GM18868 (cell line): Measurements from ENCODE around the gene AFF2.
A peak's percentile ranks its signal among the peaks of the same experiment; 100 is the strongest.

ENCODE experiments used
- ATAC-seq: cut with Tn5 transposase; IDR thresholded peaks from one replicate; pipeline ENCODE4 v1.9.1; 2021; ENCODE audit warnings: mild to moderate bottlenecking, moderate library complexity; ENCODE audit not compliant: unreplicated experiment

The AFF2 gene

GRCh38 chrX:148577741-148578140, 77.3 kb downstream of the AFF2 start:
- ATAC-seq, result no peak

DNA sequence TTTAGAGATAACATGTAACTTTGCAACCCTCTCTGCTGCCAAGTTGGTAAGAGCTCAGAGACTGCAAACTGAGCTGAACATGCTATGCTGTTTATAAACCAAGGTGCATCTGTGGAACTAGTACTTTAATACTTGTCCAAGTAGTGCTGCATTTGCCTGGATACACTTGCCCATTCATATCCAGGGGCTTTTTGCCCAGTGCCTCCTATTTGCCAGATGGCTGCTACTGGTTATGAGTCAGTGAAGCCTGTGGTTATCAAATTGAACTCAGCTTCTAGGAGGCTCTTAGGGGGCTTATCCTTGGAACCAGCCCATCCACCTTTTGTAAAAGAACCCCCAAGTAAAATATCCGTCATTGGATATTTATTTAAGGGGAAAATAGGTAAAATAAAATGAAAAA, 79.6 kb downstream of the AFF2 start:
- ATAC-seq, result no peak

DNA sequence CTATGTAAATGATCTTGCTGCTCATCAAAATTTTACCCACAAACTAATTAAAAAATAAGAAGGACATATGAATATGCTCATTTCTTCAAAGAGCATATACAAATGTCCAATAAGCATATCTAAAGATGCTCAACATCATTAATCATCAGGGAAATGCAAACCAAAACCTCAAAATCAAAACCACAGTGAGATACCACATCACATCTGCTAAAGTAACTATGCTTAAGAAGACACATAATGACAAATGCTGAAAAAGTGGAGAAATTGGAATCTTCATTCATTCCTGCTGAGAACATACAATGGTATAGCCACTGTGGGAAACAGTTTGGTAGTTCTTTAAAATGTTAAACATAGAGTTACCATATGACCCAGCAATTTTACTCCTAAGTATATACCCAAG, 81.9 kb downstream of the AFF2 start:
- ATAC-seq, result no peak

GRCh38 chrX:148588649-148589310, 88.4 kb downstream of the AFF2 start:
- peak; percentile 85 for ATAC-seq

- no peak for ATAC-seq
These were observed 92.2 kb downstream of the AFF2 start for GRCh38 chrX:148592595-148592994.

DNA sequence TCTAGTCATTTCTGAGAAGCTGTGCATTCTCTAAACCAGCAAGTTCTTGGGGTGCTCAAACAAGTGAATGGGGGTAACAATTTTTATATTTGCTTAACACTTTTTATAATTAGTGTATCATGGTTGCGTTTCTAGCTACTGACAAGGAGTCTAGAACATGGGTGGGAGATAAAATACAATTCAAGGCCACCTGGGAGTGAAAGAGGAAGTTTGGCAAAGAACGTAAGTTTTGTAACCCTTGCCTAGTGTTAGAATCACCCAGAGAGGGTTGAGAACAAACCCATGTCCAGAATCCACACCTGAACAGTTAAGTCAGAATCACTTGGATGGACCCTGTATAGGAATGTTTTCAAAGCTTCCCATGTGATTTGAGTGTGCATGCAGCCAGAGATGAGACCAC, 92.7 kb downstream of the AFF2 start:
- ATAC-seq, result no peak

- ATAC-seq, result no peak
These were observed 93.6 kb downstream of the AFF2 start for GRCh38 chrX:148593987-148594386.

DNA sequence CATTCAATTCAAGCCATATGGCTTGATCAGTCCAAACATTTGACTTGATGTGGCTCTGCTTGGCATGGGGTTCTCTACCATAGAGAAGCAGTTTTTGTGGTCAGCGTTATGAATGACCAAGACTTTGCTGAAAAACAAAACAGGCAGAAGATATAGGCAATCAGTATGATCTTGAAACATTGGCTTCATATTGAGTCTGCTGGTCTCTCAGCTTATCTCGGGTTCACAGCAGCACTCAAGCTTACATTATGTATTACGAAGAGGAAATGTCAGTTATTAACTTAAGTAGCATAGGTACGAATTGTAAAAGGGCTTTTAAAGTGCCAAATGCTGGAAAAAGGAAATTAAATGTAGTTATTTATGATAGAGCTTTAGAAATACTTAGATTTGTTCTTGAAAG, 99.0 kb downstream of the AFF2 start:
- no peak for ATAC-seq

DNA sequence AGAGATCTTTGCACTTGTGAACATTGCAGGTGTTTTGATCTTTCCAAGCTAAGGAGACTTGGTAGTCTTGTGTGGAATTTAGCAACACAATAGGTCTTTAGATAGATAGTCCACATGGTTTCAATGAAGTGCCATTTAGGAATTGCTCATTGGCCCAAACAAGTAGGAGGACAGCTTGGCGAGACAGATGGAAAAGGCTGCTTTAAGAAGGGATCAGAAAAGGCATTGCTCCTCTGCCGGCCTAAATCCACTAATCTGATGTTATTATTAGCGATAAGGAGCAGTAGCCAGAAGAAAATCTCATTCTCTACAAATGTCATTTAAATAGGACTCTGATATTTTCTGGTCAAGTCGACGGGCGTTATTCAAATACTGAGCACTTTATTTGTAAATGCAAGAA, 99.7 kb downstream of the AFF2 start:
- no peak for ATAC-seq

GRCh38 chrX:148600581-148600980, 100.2 kb downstream of the AFF2 start:
- no peak for ATAC-seq

DNA sequence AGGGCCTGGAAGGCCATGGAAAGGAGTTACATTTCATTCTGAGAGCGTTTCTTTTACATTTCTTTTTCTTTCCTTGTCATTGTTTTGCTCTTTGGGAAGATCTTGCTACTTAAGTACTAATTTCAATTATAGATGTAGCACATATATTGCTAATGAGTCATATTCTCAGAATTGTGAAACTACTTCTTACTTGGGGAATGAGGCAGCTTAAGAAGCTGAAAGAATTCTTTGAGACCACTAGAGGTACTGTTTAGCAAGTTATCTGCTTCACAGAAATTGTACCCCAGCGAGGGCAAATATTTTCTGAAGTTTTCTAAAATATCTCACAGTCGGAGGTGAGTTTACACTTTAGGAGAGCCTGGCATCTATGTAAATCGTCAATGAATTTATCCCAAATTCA, 100.6 kb downstream of the AFF2 start:
- ATAC-seq, result no peak

GRCh38 chrX:148609515-148610327, 109.3 kb downstream of the AFF2 start:
- ATAC-seq, result peak; percentile 85

- ATAC-seq, result peak; percentile 65
These were observed 109.9 kb downstream of the AFF2 start for GRCh38 chrX:148610328-148610698.

DNA sequence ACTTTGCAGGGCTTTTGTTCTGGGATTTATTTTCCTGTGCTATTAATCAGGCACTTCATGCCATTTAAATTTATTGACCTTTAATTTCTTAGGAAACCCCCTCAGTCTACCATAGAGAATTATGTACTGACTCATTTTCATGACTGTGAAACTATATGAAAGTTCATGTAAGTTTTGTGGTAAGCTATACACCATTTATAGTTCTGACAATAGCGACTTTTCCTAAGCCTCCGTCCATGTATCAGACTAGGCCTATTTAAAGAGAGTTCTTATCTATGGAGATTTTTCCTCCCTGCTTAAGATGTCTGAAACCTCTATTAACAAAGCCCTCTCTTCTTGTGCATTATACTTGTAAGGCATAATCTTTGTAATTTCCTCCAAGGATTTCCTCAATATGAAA, 111.6 kb downstream of the AFF2 start:
- ATAC-seq, result peak; percentile 55

GRCh38 chrX:148612431-148612830, 112.0 kb downstream of the AFF2 start:
- peak; percentile 3 for ATAC-seq

DNA sequence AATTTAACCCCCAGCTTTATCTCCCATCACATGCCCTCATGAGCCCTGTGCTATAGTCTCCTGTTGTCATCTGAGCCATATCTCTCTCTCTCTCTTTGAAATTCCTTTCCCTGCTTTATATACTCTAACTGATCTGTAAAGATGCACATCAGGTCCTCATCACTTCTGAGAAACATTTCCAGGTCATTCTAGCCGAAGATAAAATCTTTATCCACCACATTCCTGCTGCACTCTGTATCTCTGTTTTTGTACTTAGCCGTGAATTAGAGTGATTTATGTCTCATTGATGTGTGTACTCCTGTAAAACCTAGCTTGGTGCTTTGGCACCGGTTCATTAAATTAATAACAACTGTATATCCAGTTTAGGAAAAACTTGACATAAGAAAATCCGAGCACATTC, 113.2 kb downstream of the AFF2 start:
- no peak for ATAC-seq

DNA sequence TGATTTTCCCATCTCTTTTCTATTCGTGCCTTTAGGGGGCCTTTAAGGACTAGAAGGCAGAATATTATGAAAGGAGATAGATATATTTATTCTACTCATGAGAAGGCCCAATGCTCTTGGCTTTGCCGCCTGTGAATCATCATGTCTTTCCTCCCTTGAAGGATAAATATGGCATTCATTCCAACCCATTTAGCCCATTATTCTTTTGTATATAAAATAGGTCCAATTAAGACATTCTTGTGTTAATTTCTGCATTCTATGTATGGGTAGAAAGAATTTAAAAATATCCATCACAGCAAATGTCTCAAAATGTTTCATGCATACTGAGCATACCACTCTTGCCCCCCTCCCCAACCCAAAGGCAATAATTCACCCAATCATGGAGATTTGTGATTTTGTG, 115.1 kb downstream of the AFF2 start:
- no peak for ATAC-seq

DNA sequence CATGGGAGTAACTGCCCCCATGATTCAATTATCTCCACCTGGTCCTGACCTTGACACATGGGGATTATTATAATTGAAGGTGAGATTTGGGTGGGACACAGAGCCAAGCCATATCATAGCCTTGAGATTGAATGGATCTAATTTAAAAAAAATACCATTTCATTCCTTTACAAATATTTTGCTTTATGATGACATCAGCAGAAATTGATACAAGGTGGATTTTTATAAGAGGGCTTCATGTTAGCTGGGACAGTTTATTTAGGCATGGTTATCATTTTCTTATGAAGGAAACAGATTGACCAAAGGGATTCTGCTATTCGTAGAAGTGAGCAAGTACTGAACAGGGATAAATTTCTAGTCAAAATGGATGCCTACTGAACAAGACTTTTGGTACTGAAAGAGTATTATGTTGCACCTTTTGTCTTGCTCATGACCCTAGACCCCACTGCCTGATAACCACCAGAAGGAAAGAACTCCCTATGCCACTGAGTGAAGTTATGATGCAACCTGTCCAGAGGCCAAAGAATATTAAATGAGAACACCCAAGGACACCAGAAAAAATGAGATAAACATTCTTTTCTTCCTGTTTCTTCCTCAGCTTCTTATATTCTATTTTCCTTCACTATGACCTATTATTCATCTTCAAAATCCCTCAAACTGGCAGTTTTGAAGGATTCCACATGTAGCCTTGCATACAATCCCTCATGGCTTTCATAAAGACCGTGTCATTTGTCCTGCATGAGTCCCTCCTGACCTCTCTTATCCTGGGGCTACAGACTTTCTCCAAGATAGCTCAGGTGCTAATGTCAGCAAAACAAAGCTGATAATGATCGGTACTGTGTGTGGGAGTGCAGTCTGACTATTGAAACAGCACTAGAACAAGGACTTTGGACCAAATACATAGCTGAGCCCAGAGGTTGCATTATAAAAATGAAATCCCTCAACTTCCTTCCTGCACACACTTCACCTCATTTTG, 118.3 kb downstream of the AFF2 start:
- no peak for ATAC-seq

- no peak for ATAC-seq
These were observed 119.6 kb downstream of the AFF2 start for GRCh38 chrX:148620023-148620422.

GRCh38 chrX:148624951-148625474, 124.6 kb downstream of the AFF2 start:
- no peak for ATAC-seq

DNA sequence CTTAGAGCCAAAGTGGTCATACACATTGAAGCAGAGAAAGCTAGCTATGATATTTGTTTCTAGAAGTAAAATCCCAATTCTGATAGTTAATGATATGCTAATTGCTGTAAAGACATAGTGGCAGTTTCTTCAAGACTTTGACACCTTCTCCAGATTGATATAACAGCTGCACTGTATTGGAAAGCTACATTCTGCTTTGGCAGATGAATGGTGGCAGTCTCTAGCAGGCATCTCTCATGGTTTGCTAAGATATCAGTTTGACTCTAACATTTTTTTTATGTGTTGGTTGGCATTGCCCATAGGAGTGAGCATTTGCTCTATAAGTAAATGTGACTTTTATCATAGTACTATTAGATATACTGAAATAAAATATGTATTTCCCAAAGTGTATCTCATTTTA, 128.2 kb downstream of the AFF2 start:
- no peak for ATAC-seq
